HG03095 (cell line): Measurements from ENCODE around the gene IMPACT.

Experiments used
- ATAC-seq: cut with Tn5 transposase; IDR thresholded peaks from one replicate; pipeline ENCODE4 v1.9.1; 2021; ENCODE audit warnings: moderate library complexity; ENCODE audit not compliant: unreplicated experiment

Gene IMPACT

GRCh38 chr18:24474406-24474805 lies 47.9 kb downstream of the IMPACT start:
- ATAC-seq: no peak

GRCh38 chr18:24475926-24476589 lies 49.6 kb downstream of the IMPACT start:
- ATAC-seq: no peak

- ATAC-seq: no peak
These were observed 52.9 kb downstream of the IMPACT start for GRCh38 chr18:24479371-24479770.

- ATAC-seq: no peak
These were observed 56.4 kb downstream of the IMPACT start for GRCh38 chr18:24482821-24483220.

- ATAC-seq: no peak
These were observed 59.2 kb downstream of the IMPACT start for GRCh38 chr18:24485681-24486080.

GRCh38 chr18:24486684-24487083 lies 60.2 kb downstream of the IMPACT start:
- no peak for ATAC-seq

- no peak for ATAC-seq
These were observed 62.5 kb downstream of the IMPACT start for GRCh38 chr18:24488824-24489493.

- ATAC-seq: no peak
These were observed 64.1 kb downstream of the IMPACT start for GRCh38 chr18:24490539-24490938.

- peak; percentile 75 for ATAC-seq
These were observed 65.7 kb downstream of the IMPACT start for GRCh38 chr18:24491927-24492834.

GRCh38 chr18:24494586-24494985 lies 68.1 kb downstream of the IMPACT start:
- no peak for ATAC-seq

- ATAC-seq: no peak
These were observed 70.7 kb downstream of the IMPACT start for GRCh38 chr18:24497031-24497754.

GRCh38 chr18:24499814-24500213 lies 73.3 kb downstream of the IMPACT start:
- ATAC-seq: no peak

- no peak for ATAC-seq
These were observed 73.7 kb downstream of the IMPACT start for GRCh38 chr18:24500217-24500616.

GRCh38 chr18:24500766-24501165 lies 74.3 kb downstream of the IMPACT start:
- no peak for ATAC-seq

GRCh38 chr18:24502667-24503523 lies 76.4 kb downstream of the IMPACT start:
- ATAC-seq: no peak
